GM18907 (cell line): Measurements from ENCODE around the gene GMPS.
A peak's percentile ranks its signal among the peaks of the same experiment; 100 is the strongest.
"Not testable (repeated sequence)": the region's sequence is repeated elsewhere in the genome, so short reads cannot be mapped to it uniquely, and the experiment has no call there.

Experiments used
- ATAC-seq: cut with Tn5 transposase; IDR thresholded peaks from one replicate; pipeline ENCODE4 v1.9.1; 2021; ENCODE audit warnings: mild to moderate bottlenecking, moderate library complexity; ENCODE audit not compliant: unreplicated experiment

Gene GMPS

DNA sequence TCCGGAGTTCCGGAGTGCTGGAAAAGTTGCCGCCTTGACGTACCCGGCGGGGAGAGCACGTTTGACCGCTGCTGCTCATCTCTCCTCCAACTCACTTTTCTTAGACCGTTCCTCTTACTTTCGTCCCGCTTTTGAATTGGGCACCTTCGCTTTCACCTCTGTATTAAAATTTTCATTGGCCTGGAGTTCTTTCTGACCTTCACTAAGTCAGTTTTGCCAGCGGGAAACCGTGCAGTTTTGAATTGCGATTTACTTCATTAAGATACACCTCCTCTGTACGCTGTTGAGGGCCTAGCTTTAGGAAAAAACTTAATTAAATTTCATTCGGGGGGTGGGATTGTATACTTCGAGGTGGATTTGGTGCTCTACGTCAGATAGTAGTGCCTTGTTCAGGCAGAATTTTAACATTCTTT lies 1.3 kb downstream of the GMPS start:
- peak; percentile 15 for ATAC-seq

DNA sequence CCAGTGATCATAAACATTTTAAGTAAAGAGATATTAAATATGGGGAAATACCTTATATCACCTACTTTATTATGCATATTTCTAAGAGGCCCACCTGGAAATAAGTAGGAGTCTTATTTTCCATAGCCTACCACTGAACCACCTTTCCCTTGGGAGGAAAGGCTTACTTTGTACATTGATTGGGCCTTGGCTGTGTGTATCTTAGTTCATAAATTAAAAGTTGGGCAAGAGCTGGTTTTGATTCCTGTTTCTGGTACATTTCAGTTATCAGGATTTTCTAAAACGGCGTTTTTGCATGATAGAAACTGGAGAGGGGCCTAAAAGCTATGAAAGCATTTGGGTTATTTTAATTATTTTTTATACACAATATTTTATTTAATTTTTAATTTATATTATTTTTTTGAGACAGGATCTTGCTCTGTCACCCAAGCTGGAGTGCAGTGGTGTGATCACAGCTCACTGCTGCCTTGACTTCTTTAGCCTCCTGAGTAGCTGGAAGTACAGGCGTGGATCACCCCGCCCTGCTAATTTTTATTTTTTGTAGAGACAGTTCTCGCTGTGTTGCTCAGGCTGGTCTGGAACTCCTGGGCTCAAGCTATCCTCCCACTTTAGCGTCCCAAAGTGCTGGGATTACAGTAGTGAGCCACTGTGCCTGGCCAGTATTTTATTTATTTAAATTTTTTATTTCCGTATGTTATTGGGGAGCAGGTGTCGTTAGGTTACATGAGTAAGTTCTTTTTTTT lies 2.6 kb downstream of the GMPS start:
- ATAC-seq: no peak

- no peak for ATAC-seq
Observed at GRCh38 chr3:155876037-155876436, 5.6 kb downstream of the GMPS start.

- ATAC-seq: no peak
Observed at GRCh38 chr3:155876503-155876902, 6.1 kb downstream of the GMPS start.

- ATAC-seq: peak; percentile 54
Observed at GRCh38 chr3:155880286-155880685, 9.8 kb downstream of the GMPS start.

DNA sequence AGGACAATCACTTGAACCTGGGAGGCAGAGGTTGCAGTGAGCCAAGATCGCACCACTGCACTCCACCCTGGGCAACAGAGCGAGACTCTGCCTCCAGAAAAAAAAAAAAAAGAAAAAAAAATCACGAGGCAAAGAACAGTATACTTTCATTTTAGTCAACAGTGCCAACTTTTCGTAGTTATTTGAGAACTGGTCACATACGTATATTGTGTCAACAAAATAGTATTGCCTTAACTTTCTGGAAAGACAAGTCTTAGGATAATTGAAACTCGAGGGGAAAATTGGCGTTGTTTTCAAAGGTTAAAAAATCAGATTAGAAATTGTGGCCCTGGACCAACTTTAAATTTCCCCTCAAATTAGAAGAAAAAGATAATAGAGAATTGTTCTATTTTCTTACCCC lies 13.8 kb downstream of the GMPS start:
- ATAC-seq: no peak

GRCh38 chr3:155885292-155885691 lies 14.8 kb downstream of the GMPS start:
- ATAC-seq: no peak

DNA sequence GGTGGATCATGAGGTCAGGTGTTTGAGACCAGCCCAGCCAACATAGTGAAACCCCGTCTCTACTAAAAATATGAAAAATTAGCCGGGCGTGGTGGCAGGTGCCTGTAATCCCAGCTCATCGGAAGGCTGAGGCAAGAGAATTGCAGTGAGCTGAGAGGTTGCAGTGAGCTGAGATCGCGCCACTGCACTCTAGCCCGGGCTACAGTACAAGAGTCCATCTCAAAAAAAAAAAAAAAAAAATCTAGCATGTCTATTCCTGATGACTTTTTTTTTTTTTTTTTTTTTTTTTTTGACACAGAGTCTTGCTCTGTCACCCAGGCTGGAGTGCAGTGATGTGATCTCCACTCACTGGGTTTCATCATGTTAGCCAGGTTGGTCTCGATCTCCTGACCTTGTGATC lies 15.9 kb downstream of the GMPS start:
- ATAC-seq: not testable (repeated sequence)

DNA sequence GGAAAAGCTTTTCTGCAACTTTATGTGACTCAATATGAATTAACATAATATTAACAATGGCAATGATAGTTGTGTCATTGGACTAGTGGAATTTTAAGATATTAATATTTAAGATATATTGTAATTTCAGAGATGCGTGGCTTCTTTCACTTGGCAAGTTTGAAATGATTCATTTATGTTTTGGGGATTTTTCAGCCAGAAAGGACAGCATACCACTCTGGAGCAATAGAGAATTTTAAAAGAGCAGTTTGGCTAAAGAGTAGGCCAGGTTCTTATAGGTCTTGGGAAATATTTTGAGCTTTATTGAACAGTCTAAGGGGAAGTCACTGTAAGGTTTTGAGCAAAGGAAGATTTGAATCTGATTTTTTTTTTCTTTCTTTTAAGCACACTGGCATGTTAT lies 16.5 kb downstream of the GMPS start:
- no peak for ATAC-seq

GRCh38 chr3:155889212-155889611 lies 18.8 kb downstream of the GMPS start:
- ATAC-seq: no peak

DNA sequence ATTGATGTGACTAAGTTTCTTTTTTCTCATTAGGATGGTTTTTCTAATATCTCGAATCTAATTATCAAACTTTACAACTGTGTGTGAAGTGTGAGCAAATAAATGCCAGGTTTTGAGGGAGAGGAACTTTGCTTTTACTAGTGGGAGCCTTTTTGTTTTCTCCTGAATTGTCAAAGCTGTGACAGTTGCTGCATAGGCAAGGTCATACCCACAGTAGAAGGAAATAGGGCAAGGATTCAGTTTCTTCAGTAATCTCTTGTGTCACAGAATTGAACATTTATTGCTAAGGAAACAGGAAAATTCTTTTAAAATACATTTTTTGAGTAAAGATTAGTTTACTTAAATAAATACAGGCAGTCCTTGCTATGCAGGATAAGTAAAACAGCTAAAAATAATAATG lies 19.5 kb downstream of the GMPS start:
- no peak for ATAC-seq

- ATAC-seq: no peak
Observed at GRCh38 chr3:155890671-155891190, 20.3 kb downstream of the GMPS start.

DNA sequence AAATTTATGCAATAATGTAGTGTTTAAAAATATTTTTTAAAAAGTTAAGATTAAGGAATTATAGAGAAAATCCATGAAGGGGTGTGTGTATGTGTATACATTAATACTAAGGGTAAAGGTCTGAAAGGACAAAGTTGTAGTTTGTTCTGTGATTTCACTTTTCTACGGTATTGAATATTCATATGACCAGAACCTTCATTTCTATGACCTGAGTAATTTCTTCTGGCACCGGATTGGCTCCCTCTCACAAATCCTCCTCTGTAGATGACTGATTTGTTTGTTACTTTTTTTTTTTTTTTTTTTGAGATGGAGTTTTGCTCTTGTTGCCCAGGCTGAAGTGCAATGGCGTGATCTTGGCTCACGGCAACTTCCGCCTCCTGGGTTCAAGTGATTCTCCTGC lies 20.9 kb downstream of the GMPS start:
- no peak for ATAC-seq

DNA sequence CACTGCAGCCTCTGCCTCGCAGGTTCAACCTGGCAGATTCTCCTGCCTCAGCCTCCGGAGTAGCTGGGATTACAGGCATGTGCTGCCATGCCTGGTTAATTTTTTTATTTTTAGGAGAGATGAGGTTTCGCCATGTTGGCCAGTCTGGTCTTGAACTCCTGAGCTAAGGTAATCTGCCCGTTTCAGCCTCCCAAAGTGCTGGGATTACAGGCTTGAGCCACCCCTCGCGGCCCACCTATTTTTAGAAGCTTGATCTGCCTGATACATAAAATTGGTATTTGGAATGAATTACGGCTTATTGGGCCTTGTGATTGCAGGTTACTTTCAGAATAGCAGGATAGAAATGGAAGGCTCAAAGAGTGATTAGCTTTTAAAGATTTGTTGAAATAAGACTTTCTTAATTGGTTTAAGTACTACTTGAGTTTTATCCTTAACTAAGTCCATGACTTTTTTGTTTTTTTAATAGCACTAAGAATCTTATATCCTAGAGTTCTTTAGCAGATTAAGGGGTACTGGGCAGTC lies 25.0 kb downstream of the GMPS start:
- no peak for ATAC-seq

DNA sequence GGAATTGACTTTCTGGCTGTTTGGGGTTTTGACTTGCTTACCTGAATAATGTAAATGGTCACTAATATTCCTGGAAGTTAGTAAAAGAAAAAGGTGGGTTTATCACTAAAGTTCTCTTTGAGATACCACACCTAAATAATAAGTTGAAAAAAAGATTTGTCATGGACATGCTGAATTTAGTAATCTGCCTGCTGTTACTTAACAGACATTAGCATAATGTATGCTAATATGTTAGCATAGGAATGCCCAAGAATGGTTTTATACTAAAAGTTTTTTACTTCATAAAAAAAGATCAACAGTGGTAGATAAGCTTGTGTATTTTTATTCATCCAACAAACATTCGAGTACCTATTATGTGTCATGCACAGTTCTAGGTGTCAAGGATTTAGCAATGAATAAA lies 36.5 kb downstream of the GMPS start:
- no peak for ATAC-seq

DNA sequence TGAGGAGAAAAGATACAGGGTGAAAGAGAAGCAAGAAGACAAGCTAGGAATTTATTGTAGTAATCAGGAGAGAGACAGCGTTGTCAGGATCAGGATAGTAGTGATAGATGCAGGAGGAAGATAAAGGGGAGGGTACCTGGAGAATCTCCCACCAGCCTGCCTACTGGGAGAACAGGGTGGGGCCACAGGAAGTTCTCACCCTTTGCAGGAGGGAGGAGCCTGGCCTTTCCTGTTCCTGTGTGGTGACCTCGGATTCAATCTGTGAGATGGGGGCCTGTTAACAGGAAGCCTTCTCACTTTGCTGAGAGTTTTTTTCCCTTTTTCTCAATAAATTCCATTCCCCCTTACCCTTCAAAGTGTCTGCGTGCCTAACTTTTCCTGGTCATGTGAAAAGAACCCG lies 37.6 kb downstream of the GMPS start:
- ATAC-seq: no peak

- ATAC-seq: no peak
Observed at GRCh38 chr3:155908605-155909004, 38.2 kb downstream of the GMPS start.

GRCh38 chr3:155912090-155912489 lies 41.6 kb downstream of the GMPS start:
- ATAC-seq: no peak

GRCh38 chr3:155912579-155913190 lies 42.2 kb downstream of the GMPS start:
- ATAC-seq: no peak

DNA sequence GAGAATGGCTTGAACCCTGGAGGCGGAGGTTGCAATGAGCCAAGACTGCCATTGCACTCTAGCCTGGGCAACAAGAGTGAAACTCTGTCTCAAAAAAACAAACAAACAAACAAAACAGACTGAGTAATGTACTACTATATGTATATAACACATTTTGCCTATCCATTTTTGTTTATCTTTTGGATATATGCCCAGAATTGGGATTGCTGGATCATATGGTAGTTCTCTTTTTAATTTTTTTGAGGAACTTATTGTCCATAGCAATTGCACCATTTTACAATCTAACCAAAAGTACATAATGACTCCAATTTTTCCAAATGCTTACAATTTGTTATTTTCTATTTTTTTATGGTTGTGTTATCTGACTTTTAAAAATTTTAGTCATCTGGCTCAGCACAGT lies 47.3 kb downstream of the GMPS start:
- ATAC-seq: no peak

GRCh38 chr3:155919728-155920127 lies 49.3 kb downstream of the GMPS start:
- ATAC-seq: no peak

DNA sequence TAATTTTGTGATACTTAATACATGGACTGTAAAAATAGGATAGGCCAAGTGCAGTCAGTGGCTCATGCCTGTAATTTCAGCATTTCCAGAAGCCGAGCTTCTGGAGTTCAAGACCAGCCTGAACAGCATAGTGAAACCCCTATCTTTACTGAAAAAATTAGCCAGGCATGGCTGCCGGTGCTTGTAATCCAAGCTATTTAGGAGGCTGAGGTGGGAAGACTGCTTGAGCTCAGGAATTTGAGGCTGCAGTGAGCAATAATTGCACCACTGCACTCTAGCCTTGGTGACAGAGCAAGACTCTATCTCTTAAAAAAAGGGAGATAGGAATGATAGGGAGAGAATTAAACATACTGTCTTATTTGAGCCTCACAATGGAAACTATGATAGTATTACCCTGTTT lies 51.0 kb downstream of the GMPS start:
- ATAC-seq: no peak
